OCI-LY7 (cell line): Measurements from ENCODE around the gene RASA1. TPM values are rescaled to one million over a fixed set of nuclear protein-coding genes. Genes with fewer than 3 reads are reported as not detected.

Experiments
- BruUV-seq: library from RNA; stranded (reverse); fragments of 400-500 nt; replicated peaks from 2 replicates; lab custom pipeline; 2021; lab: Mats Ljungman, UMichigan
- CTCF ChIA-PET: fragments of 300-600 bp; sonication (Branson Sonifier 250); formaldehyde crosslinking; loops from one replicate; lab custom pipeline; 2022; ENCODE audit warnings: antibody characterized with exemption; ENCODE audit not compliant: unreplicated experiment; lab: Charles Lee
- POLR2A ChIA-PET: fragments of 300-600 bp; sonication (Branson Sonifier 250); formaldehyde crosslinking; loops from one replicate; lab custom pipeline; 2022; ENCODE audit warnings: antibody characterized with exemption; lab: Charles Lee
- DNase-seq: peaks from one replicate; pipeline ENCODE4 v3.0.0-alpha.2; 2015; ENCODE audit warnings: low spot score
- H2AFZ ChIP-seq: fragments of 200-600 bp; sonication (generic), shearing (Covaris generic); 2 replicates; pipeline ENCODE4 v1.6.1; 2014; ENCODE audit warnings: mild to moderate bottlenecking, antibody characterized with exemption, low read length, moderate library complexity
- H3K27ac ChIP-seq: fragments of 200-600 bp; sonication (generic); 2 replicates; pipeline ENCODE4 v1.5.1; 2014; ENCODE audit warnings: mixed run types, low read depth, mild to moderate bottlenecking, moderate library complexity, low read length, inconsistent platforms; ENCODE audit not compliant: poor library complexity, severe bottlenecking
- H3K36me3 ChIP-seq: fragments of 200-600 bp; sonication (generic); 2 replicates; pipeline ENCODE4 v1.6.1; 2014; ENCODE audit warnings: mild to moderate bottlenecking, antibody characterized with exemption, low read length, moderate library complexity, mixed read lengths; ENCODE audit not compliant: insufficient read depth
- H3K4me1 ChIP-seq: fragments of 200-600 bp; sonication (generic); 2 replicates; pipeline ENCODE4 v1.5.1; 2014; ENCODE audit warnings: mild to moderate bottlenecking, low read length; ENCODE audit not compliant: insufficient read depth, poor library complexity, severe bottlenecking
- H3K4me2 ChIP-seq: fragments of 200-600 bp; sonication (generic); 2 replicates; pipeline ENCODE4 v1.6.1; 2014; ENCODE audit warnings: mild to moderate bottlenecking, low read length
- H3K4me3 ChIP-seq: fragments of 200-600 bp; sonication (generic); 2 replicates; pipeline ENCODE4 v1.5.1; 2014; ENCODE audit warnings: mild to moderate bottlenecking, low read depth, low read length; ENCODE audit not compliant: poor library complexity, severe bottlenecking
- H3K79me2 ChIP-seq: fragments of 200-600 bp; sonication (generic); 2 replicates; pipeline ENCODE4 v1.6.1; 2016; ENCODE audit warnings: low read depth, mild to moderate bottlenecking, low read length, moderate library complexity, mixed read lengths; ENCODE audit not compliant: insufficient read depth
- H3K9me2 ChIP-seq: fragments of 200-600 bp; sonication (generic); 2 replicates; pipeline ENCODE4 v1.6.1; 2016; ENCODE audit warnings: mild to moderate bottlenecking, low read length, mixed read lengths; ENCODE audit not compliant: insufficient read depth
- H3K9me3 ChIP-seq: fragments of 200-600 bp; sonication (generic); 2 replicates; pipeline ENCODE4 v1.6.1; 2014; ENCODE audit warnings: mild to moderate bottlenecking, mixed run types, low read length, mixed read lengths
- H4K20me1 ChIP-seq: fragments of 200-600 bp; sonication (generic); 2 replicates; pipeline ENCODE4 v1.6.1; 2014; ENCODE audit warnings: mild to moderate bottlenecking, antibody characterized with exemption, low read length, moderate library complexity, mixed read lengths; ENCODE audit not compliant: insufficient read depth
- EZH2phosphoT487 ChIP-seq: fragments of 200-600 bp; sonication (generic); IDR thresholded peaks from 2 replicates; pipeline ENCODE4 v1.6.1; 2018; ENCODE audit warnings: low read depth, borderline replicate concordance, mild to moderate bottlenecking, mixed run types, antibody characterized with exemption, low read length, moderate library complexity, mixed read lengths
- intact Hi-C: fragments of 100-400 bp; cut with micrococcal nuclease; formaldehyde crosslinking; loops from one replicate; pipeline ENCODE4 v1.10.0; 2022; ENCODE audit not compliant: unreplicated experiment
- total RNA-seq, 2 experiments: library from RNA; depleted of rRNA in 1 of 2; stranded (reverse); fragments of >200 nt in 1 of 2; shearing (Covaris generic) in 1 of 2; gene quantifications; 2 replicates each; pipeline ENCODE4 v1.2.3, GENCODE V29; 2014 to 2022
- TF ChIP-seq, protein P1 (sequence below): fragments of 200-600 bp; sonication (generic); conservative IDR thresholded peaks from 2 replicates; pipeline ENCODE4 v1.5.1; 2014; ENCODE audit warnings: mild to moderate bottlenecking, antibody characterized with exemption, low read length, moderate library complexity, mixed read lengths

Gene RASA1
- total RNA-seq, 2 experiments from 2014 or later = 18.1 to 27.3 TPM

GRCh38 chr5:87412630-87413342, 145.1 kb downstream of the RASA1 start, which contains the start of gene CCNH:
CCNH (minus strand) TSS chr5:87412930; CDS start chr5:87412794, 136 bp downstream.
- peaks cover 34% of the 10 kb centered on the region for H3K36me3 ChIP-seq
- peaks cover 15% of the 10 kb centered on the region for H4K20me1 ChIP-seq
- BruUV-seq = no TSS peak
- H3K4me1 ChIP-seq = peaks cover 28% of the 10 kb centered on the region
- H3K27ac ChIP-seq = peak within 1 kb of the TSS; percentile 59
- H3K4me3 ChIP-seq = peak within 1 kb of the TSS; percentile 93
- H3K9me2 ChIP-seq = no peaks in the 10 kb centered on the region
- intact Hi-C loops = loop anchor here (2.0 to 5.0 kb wide), 3 partner anchors 144 to 1262 kb away; partner anchors contain the start of gene COX7C
- H2AFZ ChIP-seq = peak within 1 kb of the TSS; percentile 92
- CTCF ChIA-PET = no interaction called here
- peak; percentile 99 for DNase-seq
- peak within 1 kb of the TSS; percentile 79 for H3K4me2 ChIP-seq
- no peaks in the 10 kb centered on the region for H3K9me3 ChIP-seq
- no peak for TF ChIP-seq EZH2phosphoT487
- POLR2A ChIA-PET = interaction anchor here (0.9 to 3.2 kb wide), 11 partner anchors 9 to 1263 kb away, joined by 3 to 19 read pairs (median 4); partner anchors contain the start of gene RASA1
- H3K79me2 ChIP-seq = peaks cover 38% of the 10 kb centered on the region

- no peak overlapping the region for H3K27ac ChIP-seq
Observed at GRCh38 chr5:87413343-87413645, 145.6 kb downstream of the RASA1 start.

DNA sequence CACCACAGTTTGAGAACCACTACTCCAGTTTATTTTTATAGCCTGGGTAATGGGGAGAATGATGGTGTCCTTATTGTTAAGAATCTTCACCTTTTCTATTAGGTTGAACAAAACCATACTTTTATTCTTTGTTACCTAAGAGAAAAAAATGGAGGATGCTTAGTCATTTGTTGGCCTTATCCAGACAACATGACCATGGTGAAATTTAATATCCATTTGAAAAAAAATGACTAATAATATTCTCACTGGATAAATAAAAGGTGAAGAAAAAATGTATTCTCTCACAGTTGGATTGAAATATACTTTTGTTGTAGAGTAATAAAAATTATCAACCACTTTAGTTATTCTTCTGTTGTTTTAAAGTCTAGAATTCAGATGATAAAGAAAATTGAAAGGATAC, 150.8 kb downstream of the RASA1 start:
- Histone ChIP-seq H3K4me2 (no peak overlapping the region), H4K20me1 (no peaks in the 10 kb centered on the region), H3K4me1 (peaks cover under 1% of the 10 kb centered on the region), H3K36me3 (no peaks in the 10 kb centered on the region), H3K4me3 (no peak overlapping the region), H3K9me2 (no peaks in the 10 kb centered on the region), H3K9me3 (no peaks in the 10 kb centered on the region), H3K79me2 (no peaks in the 10 kb centered on the region), H2AFZ (no peak overlapping the region), H3K27ac (no peak overlapping the region)
- BruUV-seq = no TSS peak
- intact Hi-C loops = no loop called here
- DNase-seq = no peak
- ChIA-PET CTCF (no interaction called here), POLR2A (interaction anchor here (0.7 kb wide), 1 partner anchor 305 kb away, joined by 3 read pairs; no protein-coding TSS in a partner anchor)
- TF ChIP-seq, protein P1, sequence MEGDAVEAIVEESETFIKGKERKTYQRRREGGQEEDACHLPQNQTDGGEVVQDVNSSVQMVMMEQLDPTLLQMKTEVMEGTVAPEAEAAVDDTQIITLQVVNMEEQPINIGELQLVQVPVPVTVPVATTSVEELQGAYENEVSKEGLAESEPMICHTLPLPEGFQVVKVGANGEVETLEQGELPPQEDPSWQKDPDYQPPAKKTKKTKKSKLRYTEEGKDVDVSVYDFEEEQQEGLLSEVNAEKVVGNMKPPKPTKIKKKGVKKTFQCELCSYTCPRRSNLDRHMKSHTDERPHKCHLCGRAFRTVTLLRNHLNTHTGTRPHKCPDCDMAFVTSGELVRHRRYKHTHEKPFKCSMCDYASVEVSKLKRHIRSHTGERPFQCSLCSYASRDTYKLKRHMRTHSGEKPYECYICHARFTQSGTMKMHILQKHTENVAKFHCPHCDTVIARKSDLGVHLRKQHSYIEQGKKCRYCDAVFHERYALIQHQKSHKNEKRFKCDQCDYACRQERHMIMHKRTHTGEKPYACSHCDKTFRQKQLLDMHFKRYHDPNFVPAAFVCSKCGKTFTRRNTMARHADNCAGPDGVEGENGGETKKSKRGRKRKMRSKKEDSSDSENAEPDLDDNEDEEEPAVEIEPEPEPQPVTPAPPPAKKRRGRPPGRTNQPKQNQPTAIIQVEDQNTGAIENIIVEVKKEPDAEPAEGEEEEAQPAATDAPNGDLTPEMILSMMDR = no peak
- TF ChIP-seq EZH2phosphoT487 = no peak

More at GRCh38 chr5:87413343-87413645, 145.6 kb downstream of the RASA1 start:
- ChIA-PET POLR2A (interaction anchor here (0.6 to 3.2 kb wide), 11 partner anchors 8 to 1263 kb away, joined by 3 to 19 read pairs (median 4); partner anchors contain the start of gene RASA1), CTCF (no interaction called here)
- TSS peak; percentile 90 for BruUV-seq
- Histone ChIP-seq H4K20me1 (peaks cover 15% of the 10 kb centered on the region), H3K4me1 (peaks cover 28% of the 10 kb centered on the region), H3K9me2 (no peaks in the 10 kb centered on the region), H2AFZ (peak overlapping the region; percentile 92), H3K4me2 (peak overlapping the region; percentile 54), H3K79me2 (peaks cover 38% of the 10 kb centered on the region), H3K9me3 (no peaks in the 10 kb centered on the region), H3K36me3 (peaks cover 29% of the 10 kb centered on the region), H3K4me3 (peak overlapping the region; percentile 93)
- intact Hi-C loops = loop anchor here (2.0 to 5.0 kb wide), 3 partner anchors 144 to 1262 kb away; partner anchors contain the start of gene COX7C
- TF ChIP-seq, protein P1 = no peak
- TF ChIP-seq EZH2phosphoT487 = no peak
- DNase-seq = no peak
